Esophagus (tissue), 2 donors: ENCODE measurements around the gene CRTAP. TPM values are rescaled to one million over a fixed set of nuclear protein-coding genes. Genes with fewer than 3 reads are reported as not detected.
"Not testable (repeated sequence)": the region's sequence is repeated elsewhere in the genome, so short reads cannot be mapped to it uniquely, and the experiment has no call there.

Experiments
- H3K27ac ChIP-seq, 2 donors: one replicate each; pipeline ENCODE4 v1.5.1; 2013; ENCODE audit warnings: low read depth in 2 of 2, mild to moderate bottlenecking in 2 of 2, inconsistent platforms in 1 of 2, low read length in 1 of 2, moderate library complexity in 1 of 2
- H3K27me3 ChIP-seq, 2 donors: one replicate each; pipeline ENCODE4 v1.6.1; 2013; ENCODE audit warnings: low read length in 2 of 2, control low read depth in 1 of 2, mild to moderate bottlenecking in 1 of 2; ENCODE audit not compliant: insufficient read depth in 2 of 2, control insufficient read depth in 1 of 2
- H3K36me3 ChIP-seq, 2 donors: one replicate each; pipeline ENCODE4 v1.6.1; 2013; ENCODE audit warnings: low read length in 1 of 2; ENCODE audit not compliant: control insufficient read depth in 2 of 2, insufficient read depth in 2 of 2
- H3K4me1 ChIP-seq, 2 donors: one replicate each; pipeline ENCODE4 v1.6.1; 2013; ENCODE audit warnings: low read length in 1 of 2; ENCODE audit not compliant: control insufficient read depth in 2 of 2, insufficient read depth in 2 of 2
- H3K4me3 ChIP-seq, 2 donors: one replicate each; pipeline ENCODE4 v1.5.1; 2013; ENCODE audit warnings: low read length in 2 of 2, mild to moderate bottlenecking in 2 of 2, low read depth in 1 of 2, moderate library complexity in 1 of 2
- H3K9me3 ChIP-seq, 2 donors: one replicate each; pipeline ENCODE4 v1.6.1; 2013; ENCODE audit warnings: mild to moderate bottlenecking in 2 of 2, low read depth in 1 of 2, low read length in 1 of 2, moderate library complexity in 1 of 2; ENCODE audit not compliant: control insufficient read depth in 2 of 2, insufficient read depth in 1 of 2
- WGBS, 2 donors: extraction: QIAGEN DNeasy Blood & Tissue Kit; methylation state at CpG; one replicate each; pipeline ENCODE4 v1.1.7; 2013; 5-methylcytosine and 5-hydroxymethylcytosine counted together
- polyA plus RNA-seq, 2 donors: library from polyadenylated mRNA; stranded (reverse); fragments of 200-250 nt; gene quantifications; one replicate each; pipeline ENCODE4 v1.2.3, GENCODE V29; 2013
- donor health status: healthy with polysubstance abuse.
- donor health status: Bipolar disorder and iron deficiency.

Gene CRTAP
- polyA plus RNA-seq, 2 donors: 18.1 to 49.0 TPM

- Histone ChIP-seq H3K9me3 (no peaks in the 10 kb centered on the region), H3K27ac (no peak overlapping the region), H3K36me3 (peaks cover 6 to 11% of the 10 kb centered on the region in 2 donors), H3K4me3 (no peak overlapping the region), H3K4me1 (no peaks in the 10 kb centered on the region), H3K27me3 (no peaks in the 10 kb centered on the region)
- WGBS, 2 donors: 22 to 23% methylated on average over 6 of the region's 6 CpGs
These were observed 17.7 kb downstream of the CRTAP start for GRCh38 chr3:33131331-33132018.

GRCh38 chr3:33132019-33132360 is 18.2 kb downstream of the CRTAP start:
- Histone ChIP-seq H3K9me3 (no peaks in the 10 kb centered on the region), H3K27me3 (no peaks in the 10 kb centered on the region), H3K4me3 (no peak overlapping the region), H3K36me3 (peaks cover 9 to 11% of the 10 kb centered on the region in 2 donors), H3K4me1 (no peaks in the 10 kb centered on the region), H3K27ac (peak overlapping the region in 1 of 2 donors; percentile 34)
- 88 to 89% methylated on average over 1 of the region's 1 CpG for WGBS, 2 donors

GRCh38 chr3:33134026-33134625 is 20.3 kb downstream of the CRTAP start:
- Histone ChIP-seq H3K36me3 (peaks cover 9 to 11% of the 10 kb centered on the region in 2 donors), H3K27me3 (no peaks in the 10 kb centered on the region), H3K9me3 (no peaks in the 10 kb centered on the region), H3K27ac (no peak overlapping the region), H3K4me3 (no peak overlapping the region), H3K4me1 (no peaks in the 10 kb centered on the region)
- WGBS, 2 donors: 64 to 79% methylated on average over 4 of the region's 4 CpGs

GRCh38 chr3:33137691-33138090 is 23.9 kb downstream of the CRTAP start:
- 71 to 91% methylated on average over 1 of the region's 1 CpG for WGBS, 2 donors
- no peaks in the 10 kb centered on the region for H3K27me3 ChIP-seq
- H3K36me3 ChIP-seq: peaks cover 12 to 13% of the 10 kb centered on the region in 2 donors
- H3K9me3 ChIP-seq: no peaks in the 10 kb centered on the region
- no peak overlapping the region for H3K4me3 ChIP-seq
- H3K4me1 ChIP-seq: no peaks in the 10 kb centered on the region
- no peak overlapping the region for H3K27ac ChIP-seq

GRCh38 chr3:33139006-33139623 is 25.3 kb downstream of the CRTAP start:
- not testable (repeated sequence) for H3K4me1 ChIP-seq, H3K4me3 ChIP-seq, H3K27ac ChIP-seq, H3K9me3 ChIP-seq, H3K27me3 ChIP-seq
- peaks cover 10 to 13% of the 10 kb centered on the region in 2 donors for H3K36me3 ChIP-seq
- WGBS, 2 donors: 90% methylated on average over 8 of the region's 8 CpGs

GRCh38 chr3:33139996-33140395 is 26.2 kb downstream of the CRTAP start:
- H3K4me3 ChIP-seq: no peak overlapping the region
- no peaks in the 10 kb centered on the region for H3K27me3 ChIP-seq
- H3K9me3 ChIP-seq: no peaks in the 10 kb centered on the region
- WGBS, 2 donors: 65 to 69% methylated on average over 2 of the region's 2 CpGs
- peaks cover 4 to 13% of the 10 kb centered on the region in 2 donors for H3K36me3 ChIP-seq
- H3K27ac ChIP-seq: no peak overlapping the region
- H3K4me1 ChIP-seq: no peaks in the 10 kb centered on the region

GRCh38 chr3:33141006-33141405 is 27.2 kb downstream of the CRTAP start:
- Histone ChIP-seq H3K9me3 (no peaks in the 10 kb centered on the region), H3K4me3 (no peak overlapping the region), H3K4me1 (no peaks in the 10 kb centered on the region), H3K36me3 (peaks cover 4 to 13% of the 10 kb centered on the region in 2 donors), H3K27ac (no peak overlapping the region), H3K27me3 (no peaks in the 10 kb centered on the region)
- WGBS, 2 donors: 60 to 87% methylated on average over 3 of the region's 3 CpGs

- peaks cover 0 to 2% of the 10 kb centered on the region in 2 donors for H3K4me1 ChIP-seq
- no peak overlapping the region for H3K27ac ChIP-seq
- no peaks in the 10 kb centered on the region for H3K9me3 ChIP-seq
- H3K36me3 ChIP-seq: peaks cover 4 to 11% of the 10 kb centered on the region in 2 donors
- no peaks in the 10 kb centered on the region for H3K27me3 ChIP-seq
- H3K4me3 ChIP-seq: no peak overlapping the region
- WGBS, 2 donors: 50 to 57% methylated on average over 1 of the region's 1 CpG
These were observed 30.6 kb downstream of the CRTAP start for GRCh38 chr3:33144433-33144832.

- Histone ChIP-seq H3K4me3 (no peak overlapping the region), H3K27ac (no peak overlapping the region), H3K4me1 (peaks cover 0 to 2% of the 10 kb centered on the region in 2 donors), H3K36me3 (peaks cover 4 to 11% of the 10 kb centered on the region in 2 donors), H3K9me3 (no peaks in the 10 kb centered on the region), H3K27me3 (no peaks in the 10 kb centered on the region)
- 93 to 95% methylated on average over 16 of the region's 16 CpGs for WGBS, 2 donors
These were observed 31.5 kb downstream of the CRTAP start for GRCh38 chr3:33145221-33145900.
